ENCODE results near the gene MDH1. TPM values are rescaled to one million over a fixed set of nuclear protein-coding genes. Genes with fewer than 3 reads are reported as not detected.

MDH1 gene
- total RNA-seq, 2 experiments from 2014 or later = 96.3 to 97.6 TPM

GRCh38 chr2:63643486-63643885, 54.7 kb downstream of the MDH1 start:
- no peaks in the 10 kb centered on the region for H3K27me3 ChIP-seq (ENCODE audit: control insufficient read depth in 1 of 2, insufficient read depth in 2 of 2, low read length in 2 of 2)
- peaks cover 21% of the 10 kb centered on the region for H3K27me3 Mint-ChIP-seq
- no peak for ATAC-seq (ENCODE audit: poor library complexity)
- no peak for DNase-seq
- no peaks in the 10 kb centered on the region for H3K9me3 ChIP-seq (ENCODE audit: control insufficient read depth in 1 of 2, insufficient read depth in 1 of 2, low read length in 2 of 2)
- H3K4me3 Mint-ChIP-seq = no peak overlapping the region
- H3K9me3 Mint-ChIP-seq = peaks cover 3% of the 10 kb centered on the region
- no peaks in the 10 kb centered on the region for H3K36me3 ChIP-seq (ENCODE audit: insufficient read depth, low read length)
- no peaks in the 10 kb centered on the region for H3K4me1 Mint-ChIP-seq (ENCODE audit: low read depth)
- TF ChIP-seq CTCF (IDR thresholded peaks at IDR 0.05) = no peak
- no peak overlapping the region for H3K4me3 ChIP-seq (ENCODE audit: low read length)
- intact Hi-C loops (cut with DNase I, micrococcal nuclease) = no loop called here
- no peaks in the 10 kb centered on the region for H3K36me3 Mint-ChIP-seq (ENCODE audit: low read depth)
- no peak overlapping the region for H3K27ac ChIP-seq (ENCODE audit: low read depth in 1 of 2, low read length in 2 of 2)
- H3K4me1 ChIP-seq (ENCODE audit: insufficient read depth, low read length) = no peaks in the 10 kb centered on the region
- ChIA-PET POLR2A (no interaction called here), CTCF (no interaction called here)
- H3K27ac Mint-ChIP-seq = no peak overlapping the region

GRCh38 chr2:63648632-63649031, 59.9 kb downstream of the MDH1 start:
- Mint-ChIP-seq H3K36me3 (ENCODE audit: low read depth) (no peaks in the 10 kb centered on the region), H3K27ac (no peak overlapping the region), H3K27me3 (peaks cover 36% of the 10 kb centered on the region), H3K4me3 (no peak overlapping the region), H3K9me3 (peaks cover 3% of the 10 kb centered on the region), H3K4me1 (ENCODE audit: low read depth) (no peaks in the 10 kb centered on the region)
- no peak overlapping the region for H3K27ac ChIP-seq (ENCODE audit: low read depth in 1 of 2, low read length in 2 of 2)
- no peak for TF ChIP-seq CTCF (IDR thresholded peaks at IDR 0.05)
- H3K27me3 ChIP-seq (ENCODE audit: control insufficient read depth in 1 of 2, insufficient read depth in 2 of 2, low read length in 2 of 2) = no peaks in the 10 kb centered on the region
- no peak overlapping the region for H3K4me3 ChIP-seq (ENCODE audit: low read length)
- DNase-seq (no peak), ATAC-seq (ENCODE audit: poor library complexity) (no peak)
- H3K4me1 ChIP-seq (ENCODE audit: insufficient read depth, low read length) = no peaks in the 10 kb centered on the region
- ChIA-PET POLR2A (no interaction called here), CTCF (no interaction called here)
- no peaks in the 10 kb centered on the region for H3K36me3 ChIP-seq (ENCODE audit: insufficient read depth, low read length)
- intact Hi-C loops (cut with DNase I, micrococcal nuclease) = no loop called here
- peaks cover 0 to 3% of the 10 kb centered on the region in 2 experiments for H3K9me3 ChIP-seq (ENCODE audit: control insufficient read depth in 1 of 2, insufficient read depth in 1 of 2, low read length in 2 of 2)

- ATAC-seq (ENCODE audit: poor library complexity) (no peak), DNase-seq (no peak)
- no peaks in the 10 kb centered on the region for H3K36me3 Mint-ChIP-seq (ENCODE audit: low read depth)
- peaks cover 3% of the 10 kb centered on the region for H3K9me3 Mint-ChIP-seq
- Histone ChIP-seq H3K9me3 (ENCODE audit: control insufficient read depth in 1 of 2, insufficient read depth in 1 of 2, low read length in 2 of 2) (peaks cover 0 to 3% of the 10 kb centered on the region in 2 experiments), H3K4me3 (ENCODE audit: low read length) (no peak overlapping the region), H3K36me3 (ENCODE audit: insufficient read depth, low read length) (no peaks in the 10 kb centered on the region), H3K27ac (ENCODE audit: low read depth in 1 of 2, low read length in 2 of 2) (no peak overlapping the region), H3K4me1 (ENCODE audit: insufficient read depth, low read length) (no peaks in the 10 kb centered on the region), H3K27me3 (ENCODE audit: control insufficient read depth in 1 of 2, insufficient read depth in 2 of 2, low read length in 2 of 2) (no peaks in the 10 kb centered on the region)
- peaks cover 33% of the 10 kb centered on the region for H3K27me3 Mint-ChIP-seq
- TF ChIP-seq CTCF (IDR thresholded peaks at IDR 0.05) = no peak
- ChIA-PET CTCF (no interaction called here), POLR2A (no interaction called here)
- H3K27ac Mint-ChIP-seq = no peak overlapping the region
- no peak overlapping the region for H3K4me3 Mint-ChIP-seq
- intact Hi-C loops (cut with DNase I, micrococcal nuclease) = no loop called here
- no peaks in the 10 kb centered on the region for H3K4me1 Mint-ChIP-seq (ENCODE audit: low read depth)
Observed at GRCh38 chr2:63649829-63650228, 61.1 kb downstream of the MDH1 start.
